Spinal cord (tissue), 10 donors: ENCODE data around the gene THAP8. TPM values are rescaled to one million over a fixed set of nuclear protein-coding genes. Genes with fewer than 3 reads are reported as not detected.

Source experiments
- DNase-seq, 6 donors: peaks; one replicate each; pipeline versions ENCODE4 v3.0.0 to v3.0.0-alpha.2; 2013 to 2015; ENCODE audit warnings: low spot score in 6 of 6, low read depth in 4 of 6
- H3K27ac ChIP-seq: one replicate; pipeline ENCODE4 v1.5.1; 2013; ENCODE audit warnings: low read depth, low read length, control low read depth
- H3K27me3 ChIP-seq: one replicate; pipeline ENCODE4 v1.6.1; 2013; ENCODE audit warnings: low read length; ENCODE audit not compliant: control insufficient read depth, insufficient read depth
- H3K36me3 ChIP-seq: one replicate; pipeline ENCODE4 v1.6.1; 2013; ENCODE audit warnings: low read length; ENCODE audit not compliant: control insufficient read depth, insufficient read depth
- H3K4me1 ChIP-seq: one replicate; pipeline ENCODE4 v1.6.1; 2013; ENCODE audit warnings: low read length; ENCODE audit not compliant: control insufficient read depth, insufficient read depth
- H3K4me3 ChIP-seq: one replicate; pipeline ENCODE4 v1.5.1; 2013; ENCODE audit warnings: low read depth, low read length, control low read depth
- H3K9me3 ChIP-seq: one replicate; pipeline ENCODE4 v1.6.1; 2013; ENCODE audit warnings: low read length; ENCODE audit not compliant: control insufficient read depth, insufficient read depth
- WGBS: methylation state at CpG from one replicate; pipeline ENCODE4 v1.1.5; 2013; ENCODE audit warnings: missing lambda C conversion rate; ENCODE audit not compliant: insufficient coverage; 5-methylcytosine and 5-hydroxymethylcytosine counted together
- polyA plus RNA-seq, 2 donors: library from polyadenylated mRNA; unstranded; fragments of 120-200 nt; gene quantifications; one replicate each; pipeline ENCODE4 v1.2.1, GENCODE V29; 2013; ENCODE audit not compliant: insufficient read length in 2 of 2
- total RNA-seq, 2 donors: library from RNA; depleted of rRNA in 1 of 2; stranded (reverse); fragments of 120-200 nt in 1 of 2; fragments of >200 nt in 1 of 2; gene quantifications; one replicate each; pipeline versions ENCODE4 v1.2.3 to v1.2.4, GENCODE V29; 2013 to 2014
- donor health status: healthy.

The THAP8 gene
- total and polyA plus RNA-seq, 4 donors: 3.1 to 17.1 (median 11.7) TPM

DNA sequence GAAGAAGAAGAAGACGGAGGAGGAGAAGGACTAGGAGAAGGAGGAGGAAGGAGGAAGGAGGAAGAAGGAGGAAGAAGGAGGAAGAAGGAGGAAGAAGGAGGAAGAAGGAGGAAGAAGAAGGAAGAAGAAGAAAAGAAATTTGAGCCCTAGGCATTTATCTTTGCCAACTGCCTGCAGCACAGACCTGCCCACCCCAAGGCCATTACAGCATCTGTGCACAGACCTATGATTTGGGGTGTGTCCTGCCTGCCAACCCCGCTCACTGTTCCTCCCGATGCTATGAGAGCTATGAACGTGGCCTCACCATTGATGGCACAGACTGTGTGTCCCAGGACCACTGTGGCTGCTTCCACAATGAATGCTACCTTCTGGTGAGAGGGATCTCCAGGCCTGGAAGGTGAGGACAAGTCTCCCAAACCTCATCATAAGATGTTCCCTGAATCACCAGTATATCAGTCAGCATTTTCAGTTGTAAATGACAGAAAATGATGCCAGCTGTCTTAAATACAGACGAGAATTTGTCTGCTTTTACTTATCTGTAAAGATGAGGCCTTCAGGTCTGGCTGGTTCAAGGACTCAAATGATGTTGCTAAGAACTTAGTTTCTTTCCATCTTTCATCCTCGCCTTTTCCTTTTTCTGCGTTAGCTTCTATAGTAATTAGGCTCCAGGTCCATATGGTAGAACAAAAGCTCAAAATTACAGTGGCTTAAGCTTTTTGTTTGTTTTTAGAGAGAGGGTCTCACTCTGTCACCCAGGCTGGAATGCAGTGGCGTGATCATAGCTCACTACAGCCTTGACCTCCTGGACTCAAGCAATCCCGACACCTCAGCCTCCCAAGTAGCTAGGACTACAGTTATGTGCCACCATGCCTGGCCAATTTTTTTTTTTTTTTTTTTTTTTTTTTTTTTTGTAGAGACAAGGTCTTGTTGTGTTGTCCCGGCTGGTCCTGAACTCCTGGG lies 63.0 kb downstream of the THAP8 start:
- Histone ChIP-seq H3K27me3 (peaks cover 10% of the 10 kb centered on the region), H3K27ac (no peak overlapping the region), H3K4me1 (peaks cover 32% of the 10 kb centered on the region), H3K4me3 (no peak overlapping the region), H3K36me3 (no peaks in the 10 kb centered on the region), H3K9me3 (no peaks in the 10 kb centered on the region)
- 71% methylated on average over 4 of the region's 10 CpGs for WGBS
- no peak for DNase-seq

GRCh38 chr19:35990156-35990555 lies 63.9 kb downstream of the THAP8 start:
- H3K4me3 ChIP-seq: no peak overlapping the region
- 93% methylated on average over 2 of the region's 4 CpGs for WGBS
- peaks cover 25% of the 10 kb centered on the region for H3K4me1 ChIP-seq
- H3K36me3 ChIP-seq: no peaks in the 10 kb centered on the region
- H3K27ac ChIP-seq: no peak overlapping the region
- DNase-seq: no peak
- H3K9me3 ChIP-seq: no peaks in the 10 kb centered on the region
- peaks cover 14% of the 10 kb centered on the region for H3K27me3 ChIP-seq

- Histone ChIP-seq H3K36me3 (no peaks in the 10 kb centered on the region), H3K4me3 (no peak overlapping the region), H3K9me3 (no peaks in the 10 kb centered on the region), H3K27me3 (peaks cover 14% of the 10 kb centered on the region), H3K27ac (no peak overlapping the region), H3K4me1 (peaks cover 17% of the 10 kb centered on the region)
- no CpG with 5 or more reads among the region's 3 CpGs for WGBS
- DNase-seq: no peak
Measured at GRCh38 chr19:35988824-35989223, 65.3 kb downstream of the THAP8 start.

DNA sequence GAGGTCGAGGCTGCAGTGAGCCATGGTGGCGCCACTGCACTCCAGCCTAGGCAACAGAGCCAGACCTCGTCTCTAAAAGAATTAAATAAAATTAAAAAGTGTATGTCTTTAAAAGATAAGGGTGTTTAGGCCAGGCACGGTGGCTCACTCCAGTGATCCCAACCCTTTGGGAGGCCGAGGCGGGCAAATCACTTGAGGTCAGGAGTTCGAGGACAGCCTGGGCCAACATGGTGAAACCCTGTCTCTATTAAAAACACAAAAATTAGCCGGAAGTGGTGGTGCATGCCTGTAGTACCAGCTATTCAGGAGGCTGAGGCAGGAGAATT lies 66.6 kb downstream of the THAP8 start:
- H3K4me1 ChIP-seq: peaks cover 15% of the 10 kb centered on the region
- 42% methylated on average over 4 of the region's 8 CpGs for WGBS
- no peak overlapping the region for H3K27ac ChIP-seq

GRCh38 chr19:35986664-35987570 lies 67.2 kb downstream of the THAP8 start:
- DNase-seq: peak in 2 of 6 donors; percentile 74 to 87
- H3K36me3 ChIP-seq: no peaks in the 10 kb centered on the region
- no peaks in the 10 kb centered on the region for H3K9me3 ChIP-seq
- no peak overlapping the region for H3K27ac ChIP-seq
- no peak overlapping the region for H3K4me3 ChIP-seq
- peaks cover 14% of the 10 kb centered on the region for H3K27me3 ChIP-seq
- 5% methylated on average over 47 of the region's 54 CpGs for WGBS
- H3K4me1 ChIP-seq: peaks cover 15% of the 10 kb centered on the region

More for the DNA sequence above, 66.6 kb downstream of the THAP8 start:
- H3K27me3 ChIP-seq: peaks cover 14% of the 10 kb centered on the region
- H3K4me3 ChIP-seq: no peak overlapping the region
- H3K9me3 ChIP-seq: no peaks in the 10 kb centered on the region
- H3K36me3 ChIP-seq: no peaks in the 10 kb centered on the region
- DNase-seq: no peak

- DNase-seq: no peak
- Histone ChIP-seq H3K9me3 (no peaks in the 10 kb centered on the region), H3K36me3 (no peaks in the 10 kb centered on the region), H3K4me1 (peaks cover 15% of the 10 kb centered on the region), H3K4me3 (no peak overlapping the region), H3K27ac (no peak overlapping the region), H3K27me3 (peaks cover 14% of the 10 kb centered on the region)
- whole genome bisulfite sequencing: 86% methylated on average over 5 of the region's 5 CpGs
Measured at GRCh38 chr19:35986111-35986510, 68.0 kb downstream of the THAP8 start.

Other genes starting within 250 kb of the THAP8 start
- gene PRODH2, start 241.4 kb downstream of the THAP8 start, total RNA-seq: under 1 TPM in 1 of 2 donors, not detected in 1; 0.10 TPM
- under 1 TPM; 0.27 to 0.32 TPM for gene PRODH2, start 241.4 kb downstream of the THAP8 start, polyA plus RNA-seq
- under 1 TPM; 0.30 to 0.44 TPM for gene NPHS1, start 201.8 kb downstream of the THAP8 start, total RNA-seq
- 1 to 10 TPM; 1.9 to 2.1 TPM for gene NPHS1, start 201.8 kb downstream of the THAP8 start, polyA plus RNA-seq
- gene KIRREL2, start 197.4 kb downstream of the THAP8 start, total RNA-seq: 1 to 10 TPM; 1.1 to 1.9 TPM
- 1 to 10 TPM; 2.8 to 3.5 TPM for gene KIRREL2, start 197.4 kb downstream of the THAP8 start, polyA plus RNA-seq
- 100 to 1,000 TPM; 205 to 237 TPM for gene APLP1, start 185.7 kb downstream of the THAP8 start, total RNA-seq
- gene APLP1, start 185.7 kb downstream of the THAP8 start, polyA plus RNA-seq: 1,000 to 10,000 TPM; 1,021 to 1,097 TPM
- 1 to 10 TPM; 6.4 to 6.8 TPM for gene NFKBID, start 153.7 kb downstream of the THAP8 start, total RNA-seq
- gene NFKBID, start 153.7 kb downstream of the THAP8 start, polyA plus RNA-seq: 10 to 100 TPM in 1 of 2 donors, 1 to 10 TPM in 1; 4.9 to 10.6 TPM
- gene HCST, start 151.8 kb downstream of the THAP8 start, total RNA-seq: 1 to 10 TPM; 1.9 to 3.5 TPM
- gene HCST, start 151.8 kb downstream of the THAP8 start, polyA plus RNA-seq: 1 to 10 TPM; 3.7 to 4.0 TPM
- 10 to 100 TPM; 14.1 to 34.1 TPM for gene TYROBP, start 146.0 kb downstream of the THAP8 start, total RNA-seq
- 10 to 100 TPM; 25.8 to 32.4 TPM for gene TYROBP, start 146.0 kb downstream of the THAP8 start, polyA plus RNA-seq
- gene LRFN3, start 117.9 kb downstream of the THAP8 start, total RNA-seq: 1 to 10 TPM; 5.5 to 6.6 TPM
- 10 to 100 TPM; 45.0 to 47.8 TPM for gene LRFN3, start 117.9 kb downstream of the THAP8 start, polyA plus RNA-seq
- gene SDHAF1, start 59.1 kb downstream of the THAP8 start, total RNA-seq: 10 to 100 TPM; 11.4 to 27.5 TPM
- gene SDHAF1, start 59.1 kb downstream of the THAP8 start, polyA plus RNA-seq: 10 to 100 TPM; 25.3 to 27.3 TPM
- 1 to 10 TPM in 1 of 2 donors, under 1 TPM in 1; 0.79 to 1.4 TPM for gene SYNE4, start 45.5 kb downstream of the THAP8 start, total RNA-seq
- gene SYNE4, start 45.5 kb downstream of the THAP8 start, polyA plus RNA-seq: 1 to 10 TPM; 6.8 to 7.1 TPM
- 10 to 100 TPM; 12.6 to 14.3 TPM for gene ALKBH6, start 40.1 kb downstream of the THAP8 start, total RNA-seq
- 10 to 100 TPM; 22.5 to 29.2 TPM for gene ALKBH6, start 40.1 kb downstream of the THAP8 start, polyA plus RNA-seq
- gene CLIP3, start 21.4 kb downstream of the THAP8 start, total RNA-seq: 10 to 100 TPM; 25.2 to 53.4 TPM
- gene CLIP3, start 21.4 kb downstream of the THAP8 start, polyA plus RNA-seq: 100 to 1,000 TPM; 294 to 331 TPM
- gene WDR62, start 612 bp upstream of the THAP8 start, total RNA-seq: 1 to 10 TPM; 2.1 to 3.1 TPM
- 1 to 10 TPM; 4.8 to 6.6 TPM for gene WDR62, start 612 bp upstream of the THAP8 start, polyA plus RNA-seq
- not detected for gene OVOL3, start 56.9 kb upstream of the THAP8 start, total RNA-seq
- under 1 TPM in 1 of 2 donors, not detected in 1; 0.56 TPM for gene OVOL3, start 56.9 kb upstream of the THAP8 start, polyA plus RNA-seq
- gene POLR2I, start 60.6 kb upstream of the THAP8 start, total RNA-seq: 100 to 1,000 TPM in 1 of 2 donors, 10 to 100 TPM in 1; 68.3 to 130 TPM
- gene POLR2I, start 60.6 kb upstream of the THAP8 start, polyA plus RNA-seq: 100 to 1,000 TPM; 104 to 113 TPM
- 100 to 1,000 TPM; 184 to 278 TPM for gene TBCB, start 61.2 kb upstream of the THAP8 start, total RNA-seq
- 100 to 1,000 TPM; 336 to 343 TPM for gene TBCB, start 61.2 kb upstream of the THAP8 start, polyA plus RNA-seq
- gene CAPNS1, start 85.8 kb upstream of the THAP8 start, total RNA-seq: 100 to 1,000 TPM; 200 to 421 TPM
- 100 to 1,000 TPM; 486 to 515 TPM for gene CAPNS1, start 85.8 kb upstream of the THAP8 start, polyA plus RNA-seq
- gene COX7A1, start 98.2 kb upstream of the THAP8 start, total RNA-seq: 10 to 100 TPM in 1 of 2 donors, 1 to 10 TPM in 1; 5.8 to 20.5 TPM
- gene COX7A1, start 98.2 kb upstream of the THAP8 start, polyA plus RNA-seq: 10 to 100 TPM in 1 of 2 donors, 1 to 10 TPM in 1; 9.7 to 22.2 TPM
- gene ZNF565, start 160.4 kb upstream of the THAP8 start, total RNA-seq: 10 to 100 TPM; 12.1 to 12.9 TPM
- 10 to 100 TPM in 1 of 2 donors, 1 to 10 TPM in 1; 9.7 to 11.0 TPM for gene ZNF565, start 160.4 kb upstream of the THAP8 start, polyA plus RNA-seq
- 10 to 100 TPM; 86.3 to 93.2 TPM for gene ZNF146, start 160.8 kb upstream of the THAP8 start, total RNA-seq
- 10 to 100 TPM; 64.1 to 81.3 TPM for gene ZNF146, start 160.8 kb upstream of the THAP8 start, polyA plus RNA-seq